A549 (cell line): ENCODE measurements around the gene TGFBR2. TPM values are rescaled to one million over a fixed set of nuclear protein-coding genes. Genes with fewer than 3 reads are reported as not detected.

Source experiments
- ATAC-seq, 2 experiments: fragments of 200-7000 bp in 1 of 2; fragments of >200 bp in 1 of 2; cut with Nextera tagmentation in 1 of 2; cut with Tn5 transposase in 1 of 2; 3 replicates each; pipeline versions ENCODE4 v1.8.0 to v1.9.1; 2018 to 2020; ENCODE audit warnings: mild to moderate bottlenecking in 1 of 2, moderate library complexity in 1 of 2
- CTCF ChIA-PET: fragments of 300-600 bp; sonication (Branson Sonifier 250); formaldehyde crosslinking; extraction: SDS; loops from one replicate; lab custom pipeline; 2021; ENCODE audit warnings: antibody characterized with exemption, inconsistent platforms; lab: Yijun Ruan, JAX
- POLR2A ChIA-PET: fragments of 350-600 bp; formaldehyde crosslinking; extraction: SDS; loops from one replicate; lab custom pipeline; 2021; ENCODE audit warnings: antibody characterized with exemption, inconsistent platforms; lab: Yijun Ruan, JAX
- DNase-seq, 2 experiments: peaks; one replicate each; pipeline versions ENCODE4 v3.0.0 to v3.0.0-alpha.2; 2011 to 2016; ENCODE audit warnings: low read depth in 1 of 2, low spot score in 1 of 2
- FAIRE-seq: peaks from 2 replicates; lab custom pipeline; 2011; peaks lifted over from hg19 to GRCh38; lab: Jason Lieb, UNC
- H3K27ac ChIP-seq, 2 experiments: fragments of >200 bp; sonication (Bioruptor Twin); formaldehyde crosslinking; 3 replicates each; pipeline ENCODE4 v1.5.1; 2016 to 2017
- H3K4me1 ChIP-seq: fragments of >200 bp; sonication (Bioruptor Twin); formaldehyde crosslinking; 3 replicates; pipeline ENCODE4 v1.6.1; 2016
- H3K4me2 ChIP-seq: fragments of >200 bp; sonication (Bioruptor Twin); formaldehyde crosslinking; 3 replicates; pipeline ENCODE4 v1.6.1; 2016
- H3K4me3 ChIP-seq: fragments of >200 bp; sonication (Bioruptor Twin); formaldehyde crosslinking; 3 replicates; pipeline ENCODE4 v1.5.1; 2016
- H3K9me3 ChIP-seq: fragments of >200 bp; sonication (Bioruptor Twin); formaldehyde crosslinking; 3 replicates; pipeline ENCODE4 v1.6.1; 2016
- ATOH8 ChIP-seq: fragments of 250-450 bp; sonication (Bioruptor Pico); IDR thresholded peaks from 2 replicates; pipeline ENCODE4 v1.5.0; 2020; ENCODE audit warnings: low read depth, mild to moderate bottlenecking, moderate library complexity
- BHLHE40 ChIP-seq: IDR thresholded peaks from 2 replicates; pipeline ENCODE4 v1.6.1; 2012; ENCODE audit warnings: low read depth, low read length, inconsistent platforms
- CTCF ChIP-seq: fragments of >200 bp; sonication (Bioruptor Twin); formaldehyde crosslinking; IDR thresholded peaks from 3 replicates; pipeline ENCODE4 v1.5.1; 2016
- E2F6 ChIP-seq: IDR thresholded peaks from 2 replicates; pipeline ENCODE4 v1.6.1; 2012; ENCODE audit warnings: low read depth, borderline replicate concordance
- ELK1 ChIP-seq: fragments of 150-350 bp; IDR thresholded peaks from 2 replicates; pipeline ENCODE4 v1.6.1; 2014; ENCODE audit warnings: low read depth, mild to moderate bottlenecking, low read length
- EP300 ChIP-seq, 2 experiments: fragments of >200 bp; sonication (Bioruptor Twin); formaldehyde crosslinking; IDR thresholded peaks; 2 replicates in 1 of 2; 3 replicates in 1 of 2; pipeline ENCODE4 v1.6.1; 2016 to 2017
- FOSB ChIP-seq: fragments of 250-450 bp; sonication (Bioruptor Pico); IDR thresholded peaks from 2 replicates; pipeline ENCODE4 v1.5.0; 2020; ENCODE audit warnings: mild to moderate bottlenecking, moderate library complexity
- FOXS1 ChIP-seq: fragments of 250-450 bp; sonication (Bioruptor Pico); IDR thresholded peaks from 2 replicates; pipeline ENCODE4 v1.5.0; 2020; ENCODE audit warnings: mild to moderate bottlenecking, moderate library complexity
- GATA3 ChIP-seq: IDR thresholded peaks from 2 replicates; pipeline ENCODE4 v1.6.1; 2012; ENCODE audit warnings: borderline replicate concordance
- HES2 ChIP-seq: fragments of >200 bp; sonication (Bioruptor Twin); formaldehyde crosslinking; IDR thresholded peaks from 2 replicates; pipeline ENCODE4 v1.6.1; 2016
- HEYL ChIP-seq: fragments of 250-450 bp; sonication (Bioruptor Pico); IDR thresholded peaks from 2 replicates; pipeline ENCODE4 v1.8.0; 2021; ENCODE audit warnings: mild to moderate bottlenecking, moderate library complexity
- HMGXB4 ChIP-seq: fragments of 250-450 bp; sonication (Bioruptor Pico); IDR thresholded peaks from 2 replicates; pipeline ENCODE4 v1.5.0; 2021; ENCODE audit warnings: mild to moderate bottlenecking, moderate library complexity, borderline replicate concordance
- HOXA7 ChIP-seq: fragments of 250-450 bp; sonication (Bioruptor Pico); IDR thresholded peaks from 2 replicates; pipeline ENCODE4 v1.5.0; 2020; ENCODE audit warnings: mild to moderate bottlenecking, moderate library complexity
- HOXB13 ChIP-seq: fragments of 250-450 bp; sonication (Bioruptor Pico); IDR thresholded peaks from 2 replicates; pipeline ENCODE4 v1.5.0; 2020; ENCODE audit warnings: low read depth, mild to moderate bottlenecking, moderate library complexity
- HOXB5 ChIP-seq: fragments of 250-450 bp; sonication (Bioruptor Pico); IDR thresholded peaks from 2 replicates; pipeline ENCODE4 v1.5.0; 2020; ENCODE audit warnings: mild to moderate bottlenecking, moderate library complexity
- NFE2L2 ChIP-seq: fragments of 150-350 bp; conservative IDR thresholded peaks from 2 replicates; pipeline ENCODE4 v1.6.1; 2014; ENCODE audit warnings: low read length
- RAD21 ChIP-seq, 2 experiments: fragments of >200 bp in 1 of 2; sonication (Bioruptor Twin) in 1 of 2; formaldehyde crosslinking in 1 of 2; IDR thresholded peaks in 1 of 2; conservative IDR thresholded peaks in 1 of 2; 2 replicates in 1 of 2; 3 replicates in 1 of 2; pipeline ENCODE4 v1.6.1; 2012 to 2018; ENCODE audit warnings: inconsistent platforms in 1 of 2
- RARB ChIP-seq: fragments of 250-450 bp; sonication (Bioruptor Pico); IDR thresholded peaks from 2 replicates; pipeline ENCODE4 v1.8.0; 2021; ENCODE audit warnings: mild to moderate bottlenecking, moderate library complexity
- RNF2 ChIP-seq: fragments of 200-600 bp; sonication (generic); IDR thresholded peaks from 2 replicates; pipeline ENCODE4 v1.6.1; 2016; ENCODE audit warnings: low read depth, mild to moderate bottlenecking, antibody characterized with exemption, moderate library complexity, borderline replicate concordance
- SREBF2 ChIP-seq: fragments of 450-650 bp; IDR thresholded peaks from 2 replicates; pipeline ENCODE4 v1.6.1; 2014; ENCODE audit warnings: mild to moderate bottlenecking, moderate library complexity
- TP53 ChIP-seq: fragments of 250-450 bp; sonication (Bioruptor Pico); IDR thresholded peaks from 2 replicates; pipeline ENCODE4 v1.5.0; 2021; ENCODE audit warnings: mild to moderate bottlenecking, moderate library complexity
- USF2 ChIP-seq: fragments of 450-650 bp; IDR thresholded peaks from 2 replicates; pipeline ENCODE4 v1.6.1; 2014; ENCODE audit warnings: antibody characterized with exemption
- ZNF302 ChIP-seq: fragments of 250-450 bp; sonication (Bioruptor Pico); IDR thresholded peaks from 2 replicates; pipeline ENCODE4 v1.9.0; 2021; ENCODE audit warnings: inconsistent platforms, mild to moderate bottlenecking, moderate library complexity
- WGBS: methylation state at CpG from one replicate; pipeline ENCODE4 v1.1.6; 2017; ENCODE audit errors: missing lambda C conversion rate; 5-methylcytosine and 5-hydroxymethylcytosine counted together
- polyA plus RNA-seq, 4 experiments: library from polyadenylated mRNA; depleted of rRNA in 3 of 4; stranded (reverse); fragments of >200 nt; fragmentation: RNase III in 1 of 4; extraction: RNeasy Plus Mini Kit Qiagen cat#74134 plus additional on column Dnase treatment in 1 of 4; gene quantifications; 2 replicates in 3 of 4; 3 replicates in 1 of 4; pipeline ENCODE4 v1.2.3, GENCODE V29; 2011 to 2017

Gene TGFBR2
- polyA plus RNA-seq, 2 of the 4 experiments (the other 2 are of a cell fraction) = 48.5 to 97.4 TPM

GRCh38 chr3:30683769-30684168 is 77.4 kb downstream of the TGFBR2 start:
- H3K4me2 ChIP-seq = peak overlapping the region; percentile 20; the same call in 1 of the 3 replicates
- peak overlapping the region in 1 of 2 experiments; percentile 48; a peak in 1 of 6 replicates for H3K27ac ChIP-seq
- FAIRE-seq (no peak), ATAC-seq (peak in 1 of 2 experiments; percentile 30; a peak in 1 of 6 replicates)
- ChIA-PET POLR2A (no interaction called here), CTCF (interaction anchor here (0.6 kb wide), 1 partner anchor 544 kb away, joined by 3 read pairs; no protein-coding TSS in a partner anchor)
- H3K4me1 ChIP-seq = peaks cover 60% of the 10 kb centered on the region
- no peaks in the 10 kb centered on the region for H3K9me3 ChIP-seq
- H3K4me3 ChIP-seq = no peak overlapping the region
- TF ChIP-seq EP300 (IDR thresholded peaks at IDR 0.05) (no peak), HES2 (no peak), E2F6 (no peak), USF2 (no peak), FOSB (no peak), GATA3 (peak; percentile 69; the same call in 1 of the 2 replicates), CTCF (no peak), RNF2 (no peak), HOXA7 (no peak)
- TF ChIP-seq, all 56 proteins: peak for 1
- peak in 1 of 2 experiments; percentile 19 for DNase-seq
- 49% methylated on average over 3 of the region's 3 CpGs for WGBS

- H3K4me3 ChIP-seq = no peak overlapping the region
- TF ChIP-seq HEYL (no peak), RARB (CRISPR knock-in tag) (no peak), BHLHE40 (no peak), USF2 (no peak), TP53 (CRISPR knock-in tag) (no peak), ZNF302 (CRISPR knock-in tag) (no peak), HMGXB4 (CRISPR knock-in tag) (no peak), SREBF2 (no peak), HES2 (no peak), RNF2 (no peak), ELK1 (no peak), HOXB5 (CRISPR knock-in tag) (no peak), HOXB13 (CRISPR knock-in tag) (no peak), ATOH8 (no peak), EP300 (IDR thresholded peaks at IDR 0.05) (no peak), FOXS1 (CRISPR knock-in tag) (no peak), RAD21 (conservative IDR thresholded peaks at IDR 0.05 in 1 of 2, IDR thresholded peaks at IDR 0.05 in 1 of 2) (no peak), NFE2L2 (no peak)
- CTCF ChIA-PET = interaction anchor here (0.6 to 1.5 kb wide), 3 partner anchors 9 to 672 kb away, joined by 3 to 6 read pairs (median 4); no protein-coding TSS in a partner anchor
Observed at GRCh38 chr3:30684356-30684755, 78.0 kb downstream of the TGFBR2 start.

More at GRCh38 chr3:30684356-30684755, 78.0 kb downstream of the TGFBR2 start:
- no peak for FAIRE-seq
- no peak for DNase-seq
- Histone ChIP-seq H3K9me3 (no peaks in the 10 kb centered on the region), H3K4me1 (peaks cover 66% of the 10 kb centered on the region), H3K27ac (0 out of 6 replicates have a peak overlapping the region, but pooled peaks of 1 of the 2 experiments have one; percentile 12), H3K4me2 (no peak overlapping the region)
- WGBS = 84% methylated on average over 3 of the region's 3 CpGs
- POLR2A ChIA-PET = no interaction called here
- no peak for ATAC-seq
